ENCODE data around the gene IGSF1.
"Not testable (repeated sequence)": the region's sequence is repeated elsewhere in the genome, so short reads cannot be mapped to it uniquely, and the experiment has no call there.

Gene IGSF1

GRCh38 chrX:131264665-131265064, 24.4 kb downstream of the IGSF1 start:
- DNase-seq: no peak

- DNase-seq: no peak
Observed at GRCh38 chrX:131264053-131264452, 25.1 kb downstream of the IGSF1 start.

- DNase-seq: no peak
Observed at GRCh38 chrX:131262738-131263679, 26.1 kb downstream of the IGSF1 start.

GRCh38 chrX:131262200-131262599, 26.9 kb downstream of the IGSF1 start:
- no peak for DNase-seq

- no peak for DNase-seq
Observed at GRCh38 chrX:131257367-131257766, 31.7 kb downstream of the IGSF1 start.

- DNase-seq: not testable (repeated sequence)
Observed at GRCh38 chrX:131250984-131251738, 37.9 kb downstream of the IGSF1 start.

GRCh38 chrX:131239057-131239456, 50.0 kb downstream of the IGSF1 start:
- DNase-seq: no peak

GRCh38 chrX:131237363-131237762, 51.7 kb downstream of the IGSF1 start:
- no peak for DNase-seq

- no peak for DNase-seq
Observed at GRCh38 chrX:131235768-131236545, 53.1 kb downstream of the IGSF1 start.

- DNase-seq: no peak
Observed at GRCh38 chrX:131227608-131228007, 61.5 kb downstream of the IGSF1 start.

- DNase-seq: no peak
Observed at GRCh38 chrX:131226591-131226990, 62.5 kb downstream of the IGSF1 start.

GRCh38 chrX:131225078-131225477, 64.0 kb downstream of the IGSF1 start:
- no peak for DNase-seq

Data from NCI-H2029 (cell line).